Retina (tissue), 1 donor: ENCODE measurements around the gene DNAH17.

Source experiments
- DNase-seq: peaks from one replicate; pipeline ENCODE4 v3.0.0-alpha.2; 2016

DNAH17 gene

GRCh38 chr17:78408476-78409050, 168.6 kb downstream of the DNAH17 start:
- no peak for DNase-seq

GRCh38 chr17:78407387-78408000, 169.7 kb downstream of the DNAH17 start:
- DNase-seq: no peak

- no peak for DNase-seq
Observed at GRCh38 chr17:78406920-78407319, 170.3 kb downstream of the DNAH17 start.

- DNase-seq: no peak
Observed at GRCh38 chr17:78406396-78406795, 170.8 kb downstream of the DNAH17 start.

- DNase-seq: no peak
Observed at GRCh38 chr17:78403822-78404221, 173.4 kb downstream of the DNAH17 start.

- DNase-seq: no peak
Observed at GRCh38 chr17:78401891-78402290, 175.3 kb downstream of the DNAH17 start.

- DNase-seq: no peak
Observed at GRCh38 chr17:78401246-78401645, 175.9 kb downstream of the DNAH17 start.

GRCh38 chr17:78400581-78401240, 176.5 kb downstream of the DNAH17 start:
- no peak for DNase-seq

GRCh38 chr17:78399693-78400144, 177.5 kb downstream of the DNAH17 start:
- DNase-seq: no peak

GRCh38 chr17:78399028-78399692, 178.0 kb downstream of the DNAH17 start:
- DNase-seq: no peak

GRCh38 chr17:78398390-78398789, 178.8 kb downstream of the DNAH17 start:
- DNase-seq: no peak

GRCh38 chr17:78397681-78398101, 179.5 kb downstream of the DNAH17 start:
- DNase-seq: no peak

- DNase-seq: no peak
Observed at GRCh38 chr17:78396441-78397337, 180.5 kb downstream of the DNAH17 start.

GRCh38 chr17:78395155-78395554, 182.0 kb downstream of the DNAH17 start:
- no peak for DNase-seq

- DNase-seq: no peak
Observed at GRCh38 chr17:78394209-78394608, 183.0 kb downstream of the DNAH17 start.

GRCh38 chr17:78393575-78393974, 183.6 kb downstream of the DNAH17 start:
- no peak for DNase-seq

- no peak for DNase-seq
Observed at GRCh38 chr17:78392295-78392694, 184.9 kb downstream of the DNAH17 start.

- DNase-seq: no peak
Observed at GRCh38 chr17:78391843-78392242, 185.4 kb downstream of the DNAH17 start.

GRCh38 chr17:78391051-78391431, 186.2 kb downstream of the DNAH17 start:
- no peak for DNase-seq

GRCh38 chr17:78390241-78391050, 186.8 kb downstream of the DNAH17 start:
- peak; percentile 28 for DNase-seq
